Mesothelial cell of epicardium (in vitro differentiated cells): ENCODE measurements around the gene SELENOF. TPM values are rescaled to one million over a fixed set of nuclear protein-coding genes. Genes with fewer than 3 reads are reported as not detected.
A peak's percentile ranks its signal among the peaks of the same experiment; 100 is the strongest.

Experiments
- DNase-seq, 2 experiments: peaks; one replicate each; pipeline ENCODE4 v3.0.0; 2021; ENCODE audit warnings: low spot score in 2 of 2; ENCODE audit not compliant: unreplicated experiment in 2 of 2
- H3K27ac Mint-ChIP-seq: 2 replicates; pipeline ENCODE4 v1.8.0; 2021; ENCODE audit warnings: mixed read lengths
- H3K27me3 Mint-ChIP-seq: 2 replicates; pipeline ENCODE4 v1.8.0; 2021; ENCODE audit warnings: low read depth, mixed read lengths
- H3K36me3 Mint-ChIP-seq: 2 replicates; pipeline ENCODE4 v1.8.0; 2021; ENCODE audit warnings: mixed read lengths
- H3K4me1 Mint-ChIP-seq: 2 replicates; pipeline ENCODE4 v1.8.0; 2021; ENCODE audit warnings: mixed read lengths
- H3K4me3 Mint-ChIP-seq: 2 replicates; pipeline ENCODE4 v1.8.0; 2021; ENCODE audit warnings: mild to moderate bottlenecking, moderate library complexity, mixed read lengths
- H3K9me3 Mint-ChIP-seq: 2 replicates; pipeline ENCODE4 v1.8.0; 2021; ENCODE audit warnings: mixed read lengths
- CTCF ChIP-seq: fragments of 200-600 bp; sonication (generic); IDR thresholded peaks from one replicate; pipeline ENCODE4 v1.5.0; 2021; ENCODE audit warnings: antibody characterized with exemption; ENCODE audit not compliant: unreplicated experiment
- total RNA-seq: library from RNA; stranded (reverse); gene quantifications from 3 replicates; pipeline ENCODE4 v1.2.1, GENCODE V29; 2021

Gene SELENOF
- total RNA-seq = 148 to 155 TPM (median 150 TPM) in 3 replicates

DNA sequence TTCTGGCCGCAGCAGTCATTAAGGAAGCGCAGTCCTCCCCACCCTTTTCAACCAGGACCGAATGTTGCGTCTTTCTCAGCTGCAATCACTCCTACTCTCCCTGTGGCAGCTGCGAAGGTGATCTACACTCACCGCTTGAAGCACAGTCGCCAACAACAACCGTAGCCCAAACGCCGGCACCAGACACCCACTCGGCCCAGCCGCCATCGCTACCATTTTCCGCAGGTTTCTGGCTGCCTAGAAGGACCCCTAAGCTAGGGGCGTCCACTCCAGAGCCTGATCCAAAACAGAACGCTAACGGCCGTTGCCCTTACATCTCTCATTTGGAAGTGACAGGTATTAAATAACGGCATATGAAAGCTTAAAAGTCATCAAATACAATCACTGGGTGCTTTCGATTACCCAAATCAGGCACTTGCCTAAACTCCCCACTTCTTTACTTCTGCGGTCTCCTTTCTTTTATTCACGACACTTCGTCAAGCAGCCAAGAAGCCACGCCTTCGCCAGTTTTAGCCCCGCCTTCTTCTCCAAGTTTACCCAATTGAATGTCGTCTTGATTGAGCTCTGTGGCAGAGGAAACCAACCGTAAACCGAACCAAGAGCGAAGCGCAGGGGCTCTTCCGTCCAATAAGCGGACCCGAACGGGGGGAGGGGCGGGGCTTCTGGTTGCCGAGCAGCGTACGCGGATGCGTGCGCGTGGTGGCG lies at the start of gene SELENOF:
TSS of gene SELENOF (minus strand) at position 231 of the 705 bp plus-strand sequence. CDS start at position 216, 15 bp downstream.
- DNase-seq = peak; percentile 98 to 99
- no peak within 1 kb of the TSS for H3K4me3 Mint-ChIP-seq
- no peaks in the 10 kb centered on the region for H3K9me3 Mint-ChIP-seq
- no peak for TF ChIP-seq CTCF
- no peaks in the 10 kb centered on the region for H3K27me3 Mint-ChIP-seq
- peaks cover 23% of the 10 kb centered on the region for H3K4me1 Mint-ChIP-seq
- H3K36me3 Mint-ChIP-seq = peaks cover 12% of the 10 kb centered on the region
- no peak within 1 kb of the TSS for H3K27ac Mint-ChIP-seq

DNA sequence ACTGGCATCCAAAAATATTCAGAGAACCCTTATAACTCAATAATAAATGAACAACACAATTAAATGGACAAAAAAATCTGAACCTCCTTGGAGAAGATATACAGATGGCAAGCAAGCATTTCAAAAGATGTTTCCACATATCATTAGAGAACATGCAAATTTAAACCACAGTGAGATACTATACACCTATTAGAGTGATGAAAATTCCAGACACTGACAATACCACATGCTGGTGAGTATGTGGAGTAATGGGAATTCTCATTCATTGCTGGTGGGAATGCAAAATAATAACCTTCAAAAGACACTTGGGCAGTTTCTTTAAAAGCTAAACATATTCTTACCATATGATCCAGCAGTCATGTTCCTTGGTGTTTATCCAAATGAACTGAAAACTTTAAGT lies 46.6 kb upstream of the SELENOF start:
- TF ChIP-seq CTCF = no peak
- Mint-ChIP-seq H3K27me3 (no peaks in the 10 kb centered on the region), H3K27ac (no peak overlapping the region)

GRCh38 chr1:86957221-86957620 lies 43.3 kb upstream of the SELENOF start:
- peaks cover 16% of the 10 kb centered on the region for H3K9me3 Mint-ChIP-seq
- H3K27ac Mint-ChIP-seq = no peak overlapping the region
- no peak for TF ChIP-seq CTCF
- no peak overlapping the region for H3K4me3 Mint-ChIP-seq
- no peaks in the 10 kb centered on the region for H3K4me1 Mint-ChIP-seq
- DNase-seq = no peak
- peaks cover 9% of the 10 kb centered on the region for H3K36me3 Mint-ChIP-seq
- no peaks in the 10 kb centered on the region for H3K27me3 Mint-ChIP-seq

More for the DNA sequence above, 46.6 kb upstream of the SELENOF start:
- peaks cover 15% of the 10 kb centered on the region for H3K36me3 Mint-ChIP-seq
- peaks cover 2% of the 10 kb centered on the region for H3K4me1 Mint-ChIP-seq
- peaks cover 10% of the 10 kb centered on the region for H3K9me3 Mint-ChIP-seq
- no peak for DNase-seq
- H3K4me3 Mint-ChIP-seq = no peak overlapping the region

DNA sequence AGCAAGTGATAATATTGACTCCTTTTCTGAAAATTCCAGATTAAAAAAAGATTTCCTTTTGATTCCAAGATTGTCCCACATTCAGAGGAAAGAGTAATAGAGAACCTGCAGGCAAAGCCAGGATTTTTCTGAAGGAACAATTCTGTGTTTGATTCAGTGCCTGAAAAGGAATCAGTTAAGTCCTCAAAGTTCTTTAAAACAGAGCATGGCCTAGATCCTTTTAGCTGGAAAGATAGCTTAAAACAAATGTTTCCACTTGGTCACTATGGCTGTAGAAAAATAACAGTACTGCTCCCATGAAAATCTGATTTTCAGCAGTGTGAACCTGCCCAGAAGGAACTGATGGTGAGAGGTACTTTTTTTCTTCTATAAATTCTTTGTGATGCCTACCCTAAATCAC lies 42.3 kb upstream of the SELENOF start:
- H3K36me3 Mint-ChIP-seq = peaks cover 9% of the 10 kb centered on the region
- no peak overlapping the region for H3K27ac Mint-ChIP-seq
- no peak for TF ChIP-seq CTCF
- H3K9me3 Mint-ChIP-seq = peaks cover 16% of the 10 kb centered on the region
- H3K4me3 Mint-ChIP-seq = no peak overlapping the region
- no peak for DNase-seq
- peaks cover 5% of the 10 kb centered on the region for H3K4me1 Mint-ChIP-seq
- no peaks in the 10 kb centered on the region for H3K27me3 Mint-ChIP-seq

DNA sequence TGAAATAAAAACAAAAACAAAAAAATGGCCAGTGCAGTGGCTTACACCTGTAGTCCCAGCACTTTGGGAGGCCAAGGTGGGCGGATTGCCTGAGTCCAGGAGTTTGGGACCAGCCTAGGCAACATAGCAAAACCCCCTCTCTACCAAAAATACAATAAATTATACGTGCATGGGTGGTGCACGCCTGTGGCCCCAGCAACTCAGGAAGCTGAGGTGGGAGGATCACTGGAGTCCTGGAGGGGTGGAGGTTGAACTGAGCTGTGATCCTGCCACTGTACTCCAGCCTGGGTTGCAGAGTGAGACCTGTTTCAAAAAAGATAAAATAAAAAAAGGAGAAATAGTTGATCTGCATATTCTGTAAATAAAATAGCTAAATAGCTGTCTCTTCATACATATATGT lies 41.8 kb upstream of the SELENOF start:
- H3K27ac Mint-ChIP-seq = no peak overlapping the region

More for the DNA sequence above, 41.8 kb upstream of the SELENOF start:
- H3K9me3 Mint-ChIP-seq = peaks cover 16% of the 10 kb centered on the region
- DNase-seq = no peak
- no peaks in the 10 kb centered on the region for H3K27me3 Mint-ChIP-seq
- peaks cover 9% of the 10 kb centered on the region for H3K36me3 Mint-ChIP-seq
- peaks cover 9% of the 10 kb centered on the region for H3K4me1 Mint-ChIP-seq
- TF ChIP-seq CTCF = no peak
- H3K4me3 Mint-ChIP-seq = no peak overlapping the region
